ENCODE data around the gene GARIN5B. TPM values are rescaled to one million over a fixed set of nuclear protein-coding genes. Genes with fewer than 3 reads are reported as not detected.
"Not testable (repeated sequence)": the region's sequence is repeated elsewhere in the genome, so short reads cannot be mapped to it uniquely, and the experiment has no call there.

The GARIN5B gene
- total and polyA plus RNA-seq, 2 of the 4 experiments (the other 2 are of a cell fraction): not detected

DNA sequence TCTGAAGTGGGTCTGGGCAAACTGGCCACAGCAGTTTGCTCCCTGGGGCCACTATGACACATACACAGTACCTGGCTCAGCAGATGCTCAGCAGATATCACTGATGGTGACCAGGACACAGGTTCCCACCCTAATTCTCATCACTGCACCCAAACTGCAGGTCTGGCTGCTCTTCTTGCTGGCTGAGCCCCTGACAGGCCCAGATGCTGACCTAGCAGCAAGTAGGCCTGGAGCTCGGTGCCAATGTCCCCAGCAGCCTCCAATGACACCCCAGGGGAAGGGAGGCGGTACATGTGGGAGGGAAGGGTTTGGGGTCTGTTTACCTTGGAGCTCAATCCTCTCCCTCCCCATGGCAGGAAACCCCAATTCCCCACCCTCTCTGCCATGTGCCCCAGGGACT is 39.4 kb upstream of the GARIN5B start:
- ChIA-PET CTCF (no interaction called here), POLR2A (ENCODE audit: unreplicated experiment) (no interaction called here)

DNA sequence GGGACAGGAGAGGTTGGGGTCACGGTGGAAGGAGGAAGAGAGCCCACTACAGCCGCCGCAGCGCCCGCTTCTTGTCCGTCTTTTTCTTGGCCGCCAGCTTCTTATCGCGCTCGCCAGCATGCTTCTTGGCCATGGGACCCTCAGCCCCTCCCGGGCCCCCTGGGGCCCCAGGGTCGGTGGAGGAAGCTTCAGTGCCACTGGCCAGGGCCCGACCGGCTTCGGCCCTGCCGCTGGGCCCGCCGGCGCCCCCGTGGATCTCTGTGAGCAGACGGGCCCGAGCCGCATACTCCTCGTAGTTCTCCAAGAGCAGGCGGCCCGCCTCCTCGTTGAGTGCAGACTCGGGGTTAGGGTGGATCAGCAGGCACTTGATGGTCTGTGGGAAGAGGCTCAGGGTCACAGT is 38.3 kb upstream of the GARIN5B start:
- BruUV-seq (replicated peaks); CTCF ChIA-PET: not testable (repeated sequence)

More for the DNA sequence above, 39.4 kb upstream of the GARIN5B start:
- DNase-seq: no peak
- H3K9me1 ChIP-seq (ENCODE audit: insufficient read depth, low read length): peaks cover 19% of the 10 kb centered on the region
- H3K4me2 ChIP-seq (ENCODE audit: low read depth, low read length): no peak overlapping the region
- H3K4ac ChIP-seq (ENCODE audit: low read depth, low read length): no peak overlapping the region
- no CpG with 5 or more reads among the region's 2 CpGs for WGBS, 2 experiments (ENCODE audit: extremely low coverage in 2 of 2, insufficient read length in 1 of 2)
- no peak overlapping the region for H3K18ac ChIP-seq (ENCODE audit: low read depth, low read length)
- no peak overlapping the region for H4K5ac ChIP-seq (ENCODE audit: low read depth, low read length)
- no peak overlapping the region for H3K14ac ChIP-seq (replicated peaks; ENCODE audit: low read depth, low read length)
- no peak overlapping the region for H3K9ac ChIP-seq (ENCODE audit: low read depth, low read length)
- peaks cover 7 to 51% of the 10 kb centered on the region in 2 experiments for H3K79me1 ChIP-seq (ENCODE audit: low read depth in 1 of 2, low read length in 2 of 2)
- intact Hi-C loops (cut with micrococcal nuclease): no loop called here
- no TSS peak for BruUV-seq (replicated peaks)
- dilution Hi-C loops (cut with HindIII; ENCODE audit: low sequenced_read_pairs, unreplicated experiment): no loop called here
- H2BK15ac ChIP-seq (ENCODE audit: low read depth, low read length): no peak overlapping the region
- no peak overlapping the region for H2BK120ac ChIP-seq (ENCODE audit: low read depth, low read length)
- in situ Hi-C loops (cut with MboI; ENCODE audit: low sequenced_read_pairs): no loop called here
- TF ChIP-seq NFE2L2 (IDR thresholded peaks at IDR 0.05; ENCODE audit: low read depth, low read length) (no peak), MAFK (IDR thresholded peaks at IDR 0.05; ENCODE audit: low read depth, low read length) (no peak), RAD21 (IDR thresholded peaks at IDR 0.05; ENCODE audit: low read length) (no peak), MAZ (IDR thresholded peaks at IDR 0.05; ENCODE audit: borderline replicate concordance, low read depth, low read length) (no peak), RCOR1 (IDR thresholded peaks at IDR 0.05; ENCODE audit: insufficient replicate concordance, low read length) (no peak)
- TF ChIP-seq, protein P1, sequence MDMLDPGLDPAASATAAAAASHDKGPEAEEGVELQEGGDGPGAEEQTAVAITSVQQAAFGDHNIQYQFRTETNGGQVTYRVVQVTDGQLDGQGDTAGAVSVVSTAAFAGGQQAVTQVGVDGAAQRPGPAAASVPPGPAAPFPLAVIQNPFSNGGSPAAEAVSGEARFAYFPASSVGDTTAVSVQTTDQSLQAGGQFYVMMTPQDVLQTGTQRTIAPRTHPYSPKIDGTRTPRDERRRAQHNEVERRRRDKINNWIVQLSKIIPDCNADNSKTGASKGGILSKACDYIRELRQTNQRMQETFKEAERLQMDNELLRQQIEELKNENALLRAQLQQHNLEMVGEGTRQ (IDR thresholded peaks at IDR 0.05; ENCODE audit: low read depth, low read length): no peak
- no peak overlapping the region for H3K27ac ChIP-seq (ENCODE audit: insufficient read depth, low read length)
- no peak overlapping the region for H2AK5ac ChIP-seq (ENCODE audit: low read depth, low read length)
- no peak overlapping the region for H4K8ac ChIP-seq (ENCODE audit: low read depth in 2 of 2, low read length in 2 of 2)
- H3K4me1 ChIP-seq (ENCODE audit: control insufficient read depth, insufficient read depth, low read length): peaks cover 13% of the 10 kb centered on the region
- H3K27me3 ChIP-seq (ENCODE audit: control insufficient read depth, insufficient read depth, low read length): no peaks in the 10 kb centered on the region
- peaks cover 44% of the 10 kb centered on the region for H3K36me3 ChIP-seq (ENCODE audit: control insufficient read depth, insufficient read depth, low read length)
- no peak overlapping the region for H3K56ac ChIP-seq (ENCODE audit: extremely low read depth, insufficient read depth, low read length)
- no peaks in the 10 kb centered on the region for H3K9me3 ChIP-seq (ENCODE audit: control insufficient read depth, insufficient read depth, low read length)
- ATAC-seq (ENCODE audit: low read depth): no peak
- no peak overlapping the region for H2BK5ac ChIP-seq (ENCODE audit: low read depth, low read length, poor library complexity, severe bottlenecking)
- H4K91ac ChIP-seq (ENCODE audit: insufficient read depth, low read depth, low read length): no peak overlapping the region
- H2BK20ac ChIP-seq (ENCODE audit: low read depth, low read length): no peak overlapping the region
- no peak overlapping the region for H3K4me3 ChIP-seq (ENCODE audit: insufficient read depth, low read depth, low read length)
- no peak overlapping the region for H2AK9ac ChIP-seq (replicated peaks; ENCODE audit: low read depth, low read length, poor library complexity)
- H3K23ac ChIP-seq (ENCODE audit: low read depth, low read length): no peak overlapping the region
- peak overlapping the region; percentile 32 for H2AFZ ChIP-seq (replicated peaks; ENCODE audit: low read length, poor library complexity)
- peaks cover 71% of the 10 kb centered on the region for H4K20me1 ChIP-seq (ENCODE audit: insufficient read depth, low read length)

More for the DNA sequence above, 38.3 kb upstream of the GARIN5B start:
- H3K18ac ChIP-seq (ENCODE audit: low read depth, low read length); H3K23ac ChIP-seq (ENCODE audit: low read depth, low read length); ATAC-seq (ENCODE audit: low read depth); H2AFZ ChIP-seq (replicated peaks; ENCODE audit: low read length, poor library complexity); H2AK9ac ChIP-seq (replicated peaks; ENCODE audit: low read depth, low read length, poor library complexity); H2BK120ac ChIP-seq (ENCODE audit: low read depth, low read length); H2BK5ac ChIP-seq (ENCODE audit: low read depth, low read length, poor library complexity, severe bottlenecking); POLR2A ChIA-PET (ENCODE audit: unreplicated experiment); H2AK5ac ChIP-seq (ENCODE audit: low read depth, low read length); H3K9ac ChIP-seq (ENCODE audit: low read depth, low read length); H2BK15ac ChIP-seq (ENCODE audit: low read depth, low read length); in situ Hi-C loops (cut with MboI; ENCODE audit: low sequenced_read_pairs); intact Hi-C loops (cut with micrococcal nuclease); H3K56ac ChIP-seq (ENCODE audit: extremely low read depth, insufficient read depth, low read length); H3K4ac ChIP-seq (ENCODE audit: low read depth, low read length); H4K8ac ChIP-seq (ENCODE audit: low read depth in 2 of 2, low read length in 2 of 2); H3K27me3 ChIP-seq (ENCODE audit: control insufficient read depth, insufficient read depth, low read length); H4K5ac ChIP-seq (ENCODE audit: low read depth, low read length); H3K4me3 ChIP-seq (ENCODE audit: insufficient read depth, low read depth, low read length); H3K9me3 ChIP-seq (ENCODE audit: control insufficient read depth, insufficient read depth, low read length); H3K14ac ChIP-seq (replicated peaks; ENCODE audit: low read depth, low read length); DNase-seq; H2BK20ac ChIP-seq (ENCODE audit: low read depth, low read length); H3K4me2 ChIP-seq (ENCODE audit: low read depth, low read length); H4K91ac ChIP-seq (ENCODE audit: insufficient read depth, low read depth, low read length); H3K27ac ChIP-seq (ENCODE audit: insufficient read depth, low read length); dilution Hi-C loops (cut with HindIII; ENCODE audit: low sequenced_read_pairs, unreplicated experiment); H3K4me1 ChIP-seq (ENCODE audit: control insufficient read depth, insufficient read depth, low read length): not testable (repeated sequence)
- WGBS, 2 experiments (ENCODE audit: extremely low coverage in 2 of 2, insufficient read length in 1 of 2): no CpG with 5 or more reads among the region's 28 CpGs
- H3K36me3 ChIP-seq (ENCODE audit: control insufficient read depth, insufficient read depth, low read length): peaks cover 42% of the 10 kb centered on the region
- peaks cover 15% of the 10 kb centered on the region for H3K9me1 ChIP-seq (ENCODE audit: insufficient read depth, low read length)
- H3K79me1 ChIP-seq (ENCODE audit: low read depth in 1 of 2, low read length in 2 of 2): peaks cover 7 to 51% of the 10 kb centered on the region in 2 experiments
- peaks cover 62% of the 10 kb centered on the region for H4K20me1 ChIP-seq (ENCODE audit: insufficient read depth, low read length)
